ENCODE results near the gene NT5DC3.

The NT5DC3 gene

DNA sequence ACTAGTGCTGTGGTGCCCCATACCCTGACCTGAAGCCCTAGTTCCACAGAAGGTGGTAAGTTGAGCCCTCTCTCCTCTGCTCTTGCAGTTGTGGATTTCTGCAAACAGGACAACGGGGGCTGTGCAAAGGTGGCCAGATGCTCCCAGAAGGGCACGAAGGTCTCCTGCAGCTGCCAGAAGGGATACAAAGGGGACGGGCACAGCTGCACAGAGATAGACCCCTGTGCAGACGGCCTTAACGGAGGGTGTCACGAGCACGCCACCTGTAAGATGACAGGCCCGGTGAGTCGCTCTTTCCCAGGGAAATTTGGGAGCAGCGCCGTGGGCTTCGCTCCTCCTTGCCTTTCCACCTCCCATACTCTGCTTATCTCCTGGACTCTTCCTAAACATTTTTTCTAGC, 92.2 kb downstream of the NT5DC3 start:
- in situ Hi-C loops (cut with MboI; ENCODE audit: low sequenced_read_pairs, unreplicated experiment), result no loop called here
- no peak for DNase-seq (ENCODE audit: low spot score)
- TF ChIP-seq, protein P1, sequence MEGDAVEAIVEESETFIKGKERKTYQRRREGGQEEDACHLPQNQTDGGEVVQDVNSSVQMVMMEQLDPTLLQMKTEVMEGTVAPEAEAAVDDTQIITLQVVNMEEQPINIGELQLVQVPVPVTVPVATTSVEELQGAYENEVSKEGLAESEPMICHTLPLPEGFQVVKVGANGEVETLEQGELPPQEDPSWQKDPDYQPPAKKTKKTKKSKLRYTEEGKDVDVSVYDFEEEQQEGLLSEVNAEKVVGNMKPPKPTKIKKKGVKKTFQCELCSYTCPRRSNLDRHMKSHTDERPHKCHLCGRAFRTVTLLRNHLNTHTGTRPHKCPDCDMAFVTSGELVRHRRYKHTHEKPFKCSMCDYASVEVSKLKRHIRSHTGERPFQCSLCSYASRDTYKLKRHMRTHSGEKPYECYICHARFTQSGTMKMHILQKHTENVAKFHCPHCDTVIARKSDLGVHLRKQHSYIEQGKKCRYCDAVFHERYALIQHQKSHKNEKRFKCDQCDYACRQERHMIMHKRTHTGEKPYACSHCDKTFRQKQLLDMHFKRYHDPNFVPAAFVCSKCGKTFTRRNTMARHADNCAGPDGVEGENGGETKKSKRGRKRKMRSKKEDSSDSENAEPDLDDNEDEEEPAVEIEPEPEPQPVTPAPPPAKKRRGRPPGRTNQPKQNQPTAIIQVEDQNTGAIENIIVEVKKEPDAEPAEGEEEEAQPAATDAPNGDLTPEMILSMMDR (IDR thresholded peaks at IDR 0.05; ENCODE audit: borderline replicate concordance, control extremely low read depth, extremely low read depth, insufficient read depth, missing control alignments), result no peak

DNA sequence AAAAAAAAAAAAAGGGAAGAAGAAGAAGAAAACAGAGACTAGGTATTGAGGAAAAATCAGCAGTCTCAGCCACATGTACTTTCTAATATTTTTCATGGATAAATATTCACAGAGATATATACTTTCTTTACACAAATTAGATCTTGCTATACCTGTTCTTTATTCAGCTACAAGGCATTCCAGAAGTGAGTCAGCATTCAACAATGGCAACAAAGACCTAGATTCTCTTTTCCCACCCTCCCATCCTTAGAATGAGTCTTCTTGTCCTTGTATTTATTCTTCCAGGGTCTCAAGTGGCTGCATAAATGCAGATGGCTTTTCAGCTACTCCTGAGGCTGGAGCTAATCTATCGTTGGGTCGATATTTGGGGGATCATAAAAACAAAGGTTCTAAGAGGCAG, 93.0 kb downstream of the NT5DC3 start:
- no peak for DNase-seq (ENCODE audit: low spot score)
- TF ChIP-seq, protein P1 (IDR thresholded peaks at IDR 0.05; ENCODE audit: borderline replicate concordance, control extremely low read depth, extremely low read depth, insufficient read depth, missing control alignments), result no peak
- in situ Hi-C loops (cut with MboI; ENCODE audit: low sequenced_read_pairs, unreplicated experiment), result no loop called here

- no peak for DNase-seq (ENCODE audit: low spot score)
- TF ChIP-seq, protein P1 (IDR thresholded peaks at IDR 0.05; ENCODE audit: borderline replicate concordance, control extremely low read depth, extremely low read depth, insufficient read depth, missing control alignments), result no peak
- in situ Hi-C loops (cut with MboI; ENCODE audit: low sequenced_read_pairs, unreplicated experiment), result no loop called here
These were observed 95.1 kb downstream of the NT5DC3 start for GRCh38 chr12:103745962-103746361.

DNA sequence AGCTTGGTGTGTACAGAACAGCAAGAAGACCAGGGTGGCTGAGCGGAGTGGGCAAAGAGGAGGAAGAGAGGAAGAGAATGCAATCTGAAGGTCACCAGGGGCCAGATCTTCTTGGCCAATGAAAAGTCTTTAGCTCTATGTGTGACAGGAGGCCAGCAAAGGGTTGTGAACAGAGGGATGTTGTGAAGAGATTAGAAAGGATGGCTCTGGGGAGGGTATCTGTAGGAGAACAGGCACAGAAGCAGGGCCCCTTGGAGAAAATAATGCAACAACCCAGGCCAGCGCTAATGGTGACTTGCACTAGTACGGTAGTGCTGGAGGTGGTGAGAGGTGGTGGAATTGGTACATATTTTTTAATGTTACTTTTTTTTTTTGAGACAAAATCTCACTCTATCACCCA, 97.2 kb downstream of the NT5DC3 start:
- DNase-seq (ENCODE audit: low spot score), result no peak
- TF ChIP-seq, protein P1 (IDR thresholded peaks at IDR 0.05; ENCODE audit: borderline replicate concordance, control extremely low read depth, extremely low read depth, insufficient read depth, missing control alignments), result no peak
- in situ Hi-C loops (cut with MboI; ENCODE audit: low sequenced_read_pairs, unreplicated experiment), result no loop called here

DNA sequence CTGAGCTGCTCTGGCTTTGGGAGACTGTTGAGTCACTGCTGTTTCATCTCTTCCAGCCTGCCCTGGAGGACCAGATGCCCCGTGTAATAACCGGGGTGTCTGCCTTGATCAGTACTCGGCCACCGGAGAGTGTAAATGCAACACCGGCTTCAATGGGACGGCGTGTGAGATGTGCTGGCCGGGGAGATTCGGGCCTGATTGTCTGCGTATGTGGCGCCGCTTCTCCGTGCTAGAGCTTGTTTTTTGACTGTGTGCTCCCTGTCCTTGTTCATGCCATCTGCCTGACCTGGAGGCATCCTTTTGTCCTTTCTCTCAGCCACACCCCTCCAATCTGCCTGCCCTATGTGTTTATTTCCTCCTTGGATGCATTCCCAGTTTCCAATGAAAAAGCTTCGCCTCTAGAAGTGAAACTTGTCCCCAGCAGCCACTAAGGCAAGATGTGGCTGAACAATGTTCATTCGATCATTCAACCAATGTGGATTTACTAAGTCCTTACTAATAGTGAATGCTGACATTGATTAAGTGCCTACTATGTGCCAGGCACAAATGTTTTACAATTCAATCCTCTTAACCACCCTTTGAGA, 98.6 kb downstream of the NT5DC3 start:
- TF ChIP-seq, protein P1 (IDR thresholded peaks at IDR 0.05; ENCODE audit: borderline replicate concordance, control extremely low read depth, extremely low read depth, insufficient read depth, missing control alignments), result no peak
- no peak for DNase-seq (ENCODE audit: low spot score)
- in situ Hi-C loops (cut with MboI; ENCODE audit: low sequenced_read_pairs, unreplicated experiment), result no loop called here

GRCh38 chr12:103737881-103738280, 103.2 kb downstream of the NT5DC3 start:
- in situ Hi-C loops (cut with MboI; ENCODE audit: low sequenced_read_pairs, unreplicated experiment), result no loop called here

More at GRCh38 chr12:103737881-103738280, 103.2 kb downstream of the NT5DC3 start:
- no peak for DNase-seq (ENCODE audit: low spot score)
- TF ChIP-seq, protein P1 (IDR thresholded peaks at IDR 0.05; ENCODE audit: borderline replicate concordance, control extremely low read depth, extremely low read depth, insufficient read depth, missing control alignments), result no peak
